Kidney capillary endothelial cell (primary cell): ENCODE results near the gene CAMKMT.

Experiments used
- DNase-seq: peaks from one replicate; pipeline ENCODE4 v3.0.0-alpha.2; 2018; ENCODE audit warnings: low spot score

Gene CAMKMT

DNA sequence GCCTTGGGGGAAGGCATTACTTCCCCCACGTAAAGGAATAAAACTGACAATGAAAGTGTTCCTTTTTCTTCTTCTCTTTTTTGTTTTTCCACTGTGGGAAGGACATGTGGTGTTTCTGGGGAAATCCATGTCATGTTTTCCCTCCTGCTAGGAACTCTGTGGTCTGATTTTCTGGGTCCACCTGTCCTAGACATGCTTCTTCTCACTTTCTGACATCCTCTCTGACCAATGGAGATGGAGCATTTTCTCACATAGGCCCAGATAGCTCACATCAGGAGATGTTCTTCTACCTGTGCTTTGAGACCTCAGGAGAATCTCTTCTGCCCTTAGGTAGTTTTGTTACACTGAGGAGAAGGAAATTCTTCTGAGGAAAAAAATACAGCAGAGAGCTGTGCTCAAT lies 327.8 kb downstream of the CAMKMT start:
- DNase-seq: no peak

DNA sequence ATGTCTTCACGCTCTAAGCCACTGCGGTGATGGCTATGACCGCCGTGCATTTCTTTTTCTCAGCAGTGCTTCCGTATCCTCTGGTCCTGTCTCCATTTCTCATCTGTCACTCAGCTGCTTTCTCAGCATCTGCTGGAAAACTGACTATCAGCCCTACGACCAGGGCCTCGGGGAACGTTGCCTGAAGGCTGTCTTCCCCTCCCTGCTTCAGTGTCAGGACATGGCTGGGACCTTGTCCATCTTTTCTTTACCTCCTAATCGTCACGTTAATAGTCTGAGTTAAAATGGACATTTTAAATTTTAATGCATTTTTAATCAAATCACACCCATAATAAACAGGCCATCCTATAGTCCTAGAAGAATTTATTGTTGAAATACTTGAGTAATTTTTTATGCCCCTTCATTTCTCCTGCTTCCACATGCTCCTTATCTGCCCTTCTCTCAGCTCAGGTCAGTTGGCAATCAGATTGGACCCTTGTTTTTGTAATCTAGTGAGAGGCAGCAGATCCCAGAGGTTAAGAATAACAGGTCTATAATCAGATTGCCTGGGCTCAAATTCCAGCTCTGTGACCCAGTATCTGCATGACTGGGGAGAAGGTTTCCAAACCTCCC lies 329.5 kb downstream of the CAMKMT start:
- no peak for DNase-seq

DNA sequence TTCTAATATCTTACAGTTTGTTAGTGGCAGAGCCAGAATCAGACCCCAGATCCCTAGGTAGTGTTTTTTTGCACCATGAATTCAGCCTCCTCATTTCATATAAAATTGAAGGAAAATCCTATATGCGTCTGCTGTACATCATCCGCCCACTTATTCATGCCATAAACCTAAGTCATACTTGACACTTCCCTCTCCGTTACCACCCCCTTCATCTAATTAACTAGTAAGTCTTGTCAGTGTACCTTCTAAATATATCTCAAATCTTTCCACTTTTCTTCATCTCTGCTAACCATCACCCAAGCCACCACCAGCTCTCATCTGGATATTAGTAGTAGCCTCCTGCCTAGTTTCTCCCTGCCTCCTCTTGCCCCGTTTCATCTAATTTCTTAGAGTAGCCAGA lies 331.1 kb downstream of the CAMKMT start:
- DNase-seq: no peak

DNA sequence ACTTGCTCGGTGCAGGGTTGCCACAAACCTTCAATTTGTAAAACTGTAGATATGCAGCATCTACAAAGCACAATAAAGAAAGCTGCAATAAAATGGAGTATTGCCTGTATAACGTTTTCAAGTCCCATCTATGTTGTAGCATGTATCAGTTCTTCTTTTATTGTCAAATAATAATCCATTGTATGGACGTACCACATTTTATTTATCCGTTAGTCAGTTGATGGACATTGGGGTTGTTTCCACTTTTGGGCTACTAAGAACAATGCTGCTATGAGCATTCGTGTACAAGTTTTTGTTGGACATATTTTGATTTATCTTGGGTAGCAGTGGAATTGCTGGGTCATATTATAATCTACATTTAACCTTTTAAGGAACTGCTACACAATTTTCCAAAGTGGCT lies 339.1 kb downstream of the CAMKMT start:
- DNase-seq: no peak

DNA sequence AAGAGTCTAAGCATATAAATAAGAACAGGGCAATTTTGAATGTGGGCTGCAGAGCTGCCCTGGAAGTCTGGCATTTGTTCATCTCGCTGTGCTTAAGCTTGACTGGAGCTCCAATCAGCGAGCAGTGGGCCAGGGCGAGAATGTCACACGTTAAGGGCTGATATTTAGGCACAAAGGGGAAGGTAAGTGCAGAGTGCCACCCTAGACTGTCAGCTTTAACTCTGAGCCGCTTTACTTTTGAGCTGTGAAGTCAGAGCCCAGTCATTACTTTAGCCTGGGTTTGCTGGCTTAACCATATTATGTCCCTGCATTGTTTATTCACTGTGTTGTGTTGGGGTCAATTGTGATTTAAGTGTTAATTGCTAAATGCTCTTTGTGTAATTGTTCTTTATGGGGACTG lies 343.6 kb downstream of the CAMKMT start:
- no peak for DNase-seq

DNA sequence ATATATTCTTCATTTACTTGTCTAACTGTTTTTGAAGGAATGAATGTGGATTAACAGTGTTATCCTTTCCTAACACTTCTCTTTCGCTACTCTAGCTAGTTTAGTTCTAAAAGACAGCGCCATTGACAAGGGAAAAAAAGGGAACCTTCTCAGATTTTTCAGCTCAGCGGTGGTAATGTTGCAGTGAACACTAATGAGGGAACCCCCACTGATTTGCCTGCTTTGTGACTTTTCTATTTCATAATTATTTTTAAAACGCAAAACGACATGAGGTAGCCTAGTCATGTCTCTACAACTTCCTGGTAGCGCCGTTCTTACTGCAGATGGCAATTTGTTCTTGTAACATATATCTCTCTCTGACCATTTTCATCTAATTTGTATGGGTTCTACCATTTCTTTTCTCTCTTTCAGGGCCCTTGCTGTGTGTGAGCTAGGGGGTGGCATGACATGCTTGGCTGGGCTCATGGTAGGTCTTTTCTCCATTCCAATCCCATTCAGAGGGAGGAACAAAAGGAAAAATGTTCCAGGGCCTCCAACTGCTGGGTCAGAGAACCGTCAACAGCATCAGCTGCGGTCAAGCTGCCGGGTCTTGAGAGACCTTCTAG lies 344.2 kb downstream of the CAMKMT start:
- DNase-seq: no peak

DNA sequence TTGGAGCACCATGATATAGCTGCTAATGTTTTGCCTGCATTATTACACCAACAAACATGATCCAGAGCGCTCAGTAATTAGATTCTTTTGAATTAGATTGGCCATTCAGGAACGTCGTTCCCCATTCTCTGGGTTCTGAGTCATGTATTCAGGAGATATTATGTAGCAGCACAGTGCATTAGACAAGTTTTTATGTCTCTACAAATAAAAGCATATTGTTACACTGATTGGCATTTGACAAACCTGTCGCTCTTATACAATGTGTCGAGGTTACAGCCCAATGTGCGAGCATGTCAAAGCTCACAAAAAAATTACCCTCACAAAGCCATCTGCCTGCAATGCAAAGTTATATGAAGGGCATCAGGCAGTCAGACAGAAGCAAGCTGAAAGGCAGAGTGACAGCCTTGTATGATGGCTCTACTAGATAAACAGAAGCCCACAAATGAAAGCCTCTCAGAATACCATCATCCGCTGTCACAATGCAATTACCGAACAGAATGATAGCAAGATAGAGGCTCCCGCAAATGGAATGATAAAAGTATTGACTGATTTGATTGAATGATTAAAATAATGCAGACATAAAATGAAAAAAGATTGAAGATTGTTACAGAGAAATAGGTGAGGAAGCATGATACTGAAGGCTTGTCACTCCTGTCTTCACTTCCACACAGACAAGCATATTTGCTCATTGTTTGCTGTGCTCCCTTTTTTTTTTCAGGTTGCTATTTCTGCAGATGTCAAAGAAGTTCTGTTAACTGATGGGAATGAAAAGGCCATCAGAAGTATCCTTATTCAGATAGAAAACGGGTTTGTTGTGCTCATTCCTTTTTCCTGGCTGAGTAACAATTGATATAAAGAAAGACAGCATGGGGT lies 345.2 kb downstream of the CAMKMT start:
- DNase-seq: no peak

DNA sequence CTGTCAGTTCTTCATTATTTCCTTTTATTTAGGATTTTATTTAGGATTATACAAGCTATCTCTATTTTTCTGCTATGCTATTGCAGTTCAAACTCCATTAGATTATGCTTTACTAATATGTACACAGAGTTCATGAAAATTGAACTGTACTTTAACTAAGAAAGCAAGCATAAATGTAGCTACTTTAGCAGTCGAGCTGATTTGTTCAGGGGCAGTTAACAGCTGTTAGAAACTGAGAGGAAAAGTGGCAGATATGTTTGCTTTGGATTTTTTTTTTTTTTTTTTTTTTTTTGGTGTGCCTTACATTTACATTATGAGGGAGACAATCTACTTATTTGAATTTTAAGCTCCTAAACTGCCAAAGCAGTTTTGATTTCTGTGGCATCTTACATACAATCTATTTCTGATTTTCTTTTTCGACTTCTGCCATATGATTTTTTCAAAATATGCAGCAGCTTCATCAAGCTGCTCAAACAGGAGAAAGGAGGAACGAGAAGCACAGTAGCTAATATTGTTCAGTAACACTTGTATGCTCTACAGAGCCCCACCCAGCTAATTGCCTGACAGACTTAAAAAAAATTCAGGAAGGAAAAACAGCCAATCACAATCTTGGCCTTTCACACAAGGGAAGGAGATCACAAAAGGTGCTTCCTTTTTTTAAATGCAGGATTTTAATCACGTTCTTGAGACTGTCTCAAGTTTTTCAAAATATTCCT lies 346.4 kb downstream of the CAMKMT start:
- DNase-seq: no peak

DNA sequence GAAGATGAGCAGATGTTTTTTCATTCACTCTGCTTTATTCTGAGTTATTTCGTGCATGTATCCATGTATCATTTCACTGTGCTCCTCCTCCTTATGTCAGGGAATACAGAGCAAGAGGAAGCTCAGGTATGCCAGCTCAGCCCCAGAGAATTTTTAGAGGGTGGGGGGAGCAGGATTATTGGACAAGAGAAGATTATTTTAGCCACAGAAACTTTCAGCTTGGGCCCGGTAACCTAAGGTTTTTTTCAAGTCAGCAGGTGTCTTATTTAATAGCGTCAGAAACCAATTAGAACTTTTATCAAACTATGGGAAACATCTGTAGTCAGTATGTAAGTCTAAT lies 346.9 kb downstream of the CAMKMT start:
- no peak for DNase-seq

DNA sequence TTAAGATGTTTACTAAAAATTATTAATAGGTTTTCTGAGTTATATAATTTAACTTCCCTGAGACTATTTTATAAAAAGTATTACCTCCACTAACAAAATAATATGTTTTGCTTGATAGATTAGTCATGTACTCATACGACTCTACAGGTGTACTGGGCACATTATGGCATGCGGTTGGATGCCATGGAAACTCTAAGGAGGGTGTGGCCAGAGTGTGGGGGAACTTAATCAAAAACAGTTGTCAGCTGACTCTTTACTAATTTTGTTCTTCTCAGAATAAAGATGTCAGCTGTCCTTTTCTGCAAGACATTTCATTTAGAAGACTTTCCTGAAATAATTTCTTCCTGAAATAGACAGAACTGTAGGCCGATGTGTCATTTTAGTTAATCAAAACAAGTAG lies 351.4 kb downstream of the CAMKMT start:
- no peak for DNase-seq

DNA sequence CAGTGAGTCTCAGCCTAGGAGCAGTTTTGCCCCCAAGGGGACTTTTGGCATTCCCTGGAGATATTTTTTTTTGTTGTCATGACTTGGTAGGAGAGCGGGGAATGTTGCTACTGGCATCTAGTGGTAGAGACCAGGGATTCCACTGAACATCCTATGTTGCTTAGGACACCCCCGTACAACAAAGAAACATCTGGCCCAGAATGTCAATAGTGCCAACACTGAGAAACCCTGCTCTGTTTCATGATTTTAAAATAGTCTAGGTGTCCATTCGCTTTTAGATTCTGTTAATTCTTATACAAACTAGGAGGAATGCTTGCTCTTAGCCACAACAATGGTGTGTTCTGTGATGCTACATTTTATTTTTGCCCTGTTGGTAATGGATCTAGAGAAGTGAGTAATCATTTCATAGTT lies 353.9 kb downstream of the CAMKMT start:
- peak; percentile 20 for DNase-seq

DNA sequence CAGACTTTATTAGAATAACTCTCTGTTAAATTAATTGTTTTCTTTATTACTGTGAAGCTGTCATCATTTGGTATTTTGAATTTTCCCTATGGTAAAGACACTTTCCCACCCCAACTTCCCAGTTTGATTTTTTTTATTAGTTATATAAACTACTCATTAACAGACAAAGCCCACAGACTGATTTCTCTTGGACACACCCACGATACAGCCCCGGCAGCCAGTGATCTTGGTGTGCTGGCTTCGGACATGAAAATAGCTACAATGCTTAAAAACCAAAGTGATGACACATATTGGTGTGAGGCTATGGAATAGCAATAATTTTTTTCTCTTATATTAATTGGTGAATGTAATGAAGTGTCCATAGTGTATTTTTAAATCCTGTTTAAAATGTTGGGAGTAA lies 354.4 kb downstream of the CAMKMT start:
- no peak for DNase-seq

DNA sequence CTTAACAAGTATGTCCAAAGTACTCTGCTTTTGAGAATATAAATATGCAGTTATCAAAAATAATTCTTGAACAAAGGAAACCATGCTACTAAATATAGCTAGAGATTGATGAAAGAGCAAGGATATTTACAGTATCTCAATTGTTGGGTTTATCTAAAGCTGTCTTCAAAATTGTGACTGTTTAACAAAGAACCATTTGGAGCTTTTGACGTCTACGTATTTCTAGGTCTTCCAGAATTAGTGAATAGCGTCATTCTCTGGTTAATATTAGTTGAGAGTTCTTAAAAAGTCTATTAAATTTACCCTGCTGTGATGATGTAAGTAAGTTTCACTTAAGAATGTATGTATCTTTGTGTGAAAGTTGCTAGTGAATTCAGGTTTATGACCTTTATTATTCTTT lies 356.7 kb downstream of the CAMKMT start:
- DNase-seq: no peak

DNA sequence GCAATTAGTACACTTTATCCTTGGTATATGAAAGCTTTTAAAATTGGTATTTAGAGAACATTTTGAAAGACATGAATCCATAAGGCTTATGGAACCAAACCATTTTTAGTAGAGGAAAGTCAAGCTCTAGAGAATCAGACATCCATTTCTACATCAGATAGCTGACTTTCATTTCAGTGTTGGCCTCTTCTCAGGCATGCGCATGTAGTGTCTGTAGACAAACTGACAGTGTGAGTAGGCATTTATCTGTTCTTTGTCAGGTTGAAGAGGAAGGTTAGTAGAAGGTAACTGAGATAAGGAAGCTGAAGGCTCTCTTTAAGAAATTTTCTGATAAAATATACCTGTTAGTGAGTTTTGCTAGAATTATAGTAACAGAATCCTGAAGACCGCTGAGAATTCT lies 357.8 kb downstream of the CAMKMT start:
- DNase-seq: no peak

DNA sequence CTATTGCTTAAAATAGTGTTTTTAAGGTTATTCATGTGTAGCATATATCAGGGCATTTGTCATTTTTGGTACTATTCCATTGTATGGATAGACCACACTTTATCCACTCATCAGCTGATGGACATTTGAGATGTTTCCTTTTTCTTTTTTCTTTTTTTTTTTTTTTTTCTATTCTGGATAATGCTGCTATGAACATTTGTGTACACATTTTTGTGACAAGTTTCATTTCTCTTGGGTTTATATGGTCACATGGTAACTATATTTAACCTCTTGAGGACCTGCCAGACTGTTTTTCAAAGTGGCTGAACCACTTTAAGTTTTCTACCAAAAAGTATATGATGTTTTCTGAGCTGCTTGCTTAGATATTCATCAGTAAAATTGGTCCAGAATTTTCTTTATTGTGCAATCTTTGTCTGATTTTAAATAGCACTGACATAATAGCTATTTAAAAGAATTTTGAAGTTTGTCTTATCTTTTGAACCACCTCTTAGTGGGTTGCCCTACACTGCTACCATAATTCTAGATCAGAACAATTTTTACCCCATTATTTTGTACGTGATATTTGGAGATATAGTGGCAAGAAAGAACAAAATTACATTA lies 360.4 kb downstream of the CAMKMT start:
- DNase-seq: no peak

DNA sequence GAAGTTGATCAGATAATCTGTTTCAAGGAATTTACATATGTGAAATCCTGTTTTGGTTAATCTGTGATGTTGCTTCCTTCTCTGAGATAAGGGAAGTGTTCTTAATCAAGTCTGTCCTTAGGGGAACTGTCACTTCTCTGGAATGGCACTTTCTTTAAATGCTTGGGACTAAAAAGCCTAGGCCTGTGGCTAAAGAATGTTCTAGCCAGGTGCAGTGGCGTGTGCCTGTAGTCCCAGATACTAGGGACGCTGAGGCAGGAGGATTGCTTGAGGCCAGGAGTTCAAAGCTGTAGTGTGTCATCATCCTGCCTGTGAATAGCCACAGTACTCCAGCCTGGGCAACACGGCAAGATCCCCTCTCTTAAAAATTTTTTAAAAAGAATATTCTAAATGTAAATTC lies 362.2 kb downstream of the CAMKMT start:
- no peak for DNase-seq

DNA sequence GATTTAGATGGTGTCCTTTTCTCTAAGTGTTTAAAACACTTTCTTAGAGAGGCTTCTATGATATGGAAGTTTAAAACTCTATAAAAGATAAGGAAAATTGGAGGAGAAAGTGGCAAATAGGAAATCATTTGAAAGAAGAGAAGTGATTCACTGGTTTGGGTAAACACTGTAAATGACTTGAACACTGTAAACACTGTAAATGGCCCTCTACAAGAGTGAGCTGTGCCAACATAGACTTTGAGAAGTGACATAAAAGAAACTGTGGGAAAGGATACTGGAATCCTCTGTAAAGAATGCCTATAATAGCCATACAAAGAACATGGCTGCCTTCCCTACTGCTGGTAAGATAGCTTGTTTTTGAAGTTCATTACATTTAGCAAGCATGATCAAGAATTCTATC lies 368.8 kb downstream of the CAMKMT start:
- DNase-seq: no peak

DNA sequence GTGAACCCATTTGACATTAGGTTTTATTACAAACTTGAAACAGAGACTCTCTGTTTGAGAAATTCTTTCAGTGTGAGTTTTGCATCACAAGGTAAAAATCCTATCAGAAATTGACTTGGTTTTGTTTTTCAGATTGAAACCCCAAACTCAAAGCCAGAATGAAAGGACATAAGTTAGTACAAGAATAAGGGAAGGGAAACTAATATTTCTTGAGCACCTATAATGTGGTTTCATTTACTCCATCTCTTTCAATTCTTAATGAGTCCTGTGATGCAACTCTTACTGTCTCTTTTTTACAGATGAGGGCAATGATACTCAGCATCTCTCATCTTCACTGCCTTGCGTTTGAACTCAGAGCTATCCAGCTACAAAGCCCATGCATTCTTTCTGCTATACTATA lies 369.8 kb downstream of the CAMKMT start:
- no peak for DNase-seq

DNA sequence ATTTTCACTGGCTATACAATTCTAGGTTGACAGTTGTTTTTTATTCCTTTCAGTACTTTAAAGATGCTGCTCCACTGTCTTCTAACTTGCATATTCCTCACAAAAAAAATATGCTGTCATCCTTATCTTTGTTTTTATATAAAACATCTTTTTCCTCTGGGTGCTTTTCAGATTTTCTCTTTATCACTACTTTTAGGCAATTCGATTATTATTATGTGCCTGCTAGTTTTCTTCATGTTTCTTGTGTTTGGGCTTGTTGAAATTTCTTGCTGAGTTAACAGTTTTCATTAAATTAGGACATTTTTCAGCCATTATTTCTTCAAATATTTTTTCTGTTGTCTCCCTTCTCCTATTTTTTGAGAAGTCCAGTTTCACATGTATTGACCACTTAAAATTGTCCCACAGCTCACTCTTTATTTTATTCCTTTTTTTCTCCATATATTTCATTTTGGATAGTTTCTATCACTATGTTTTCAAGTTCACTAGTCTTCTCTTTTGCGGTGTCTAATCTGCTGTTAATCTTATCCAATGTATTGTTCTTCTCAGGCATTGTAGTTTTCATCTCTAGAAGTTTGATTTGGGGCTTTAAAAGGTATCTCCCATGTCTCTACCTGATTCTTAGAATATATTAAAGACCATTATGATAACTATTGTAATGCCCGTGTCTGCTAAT lies 374.7 kb downstream of the CAMKMT start:
- no peak for DNase-seq

DNA sequence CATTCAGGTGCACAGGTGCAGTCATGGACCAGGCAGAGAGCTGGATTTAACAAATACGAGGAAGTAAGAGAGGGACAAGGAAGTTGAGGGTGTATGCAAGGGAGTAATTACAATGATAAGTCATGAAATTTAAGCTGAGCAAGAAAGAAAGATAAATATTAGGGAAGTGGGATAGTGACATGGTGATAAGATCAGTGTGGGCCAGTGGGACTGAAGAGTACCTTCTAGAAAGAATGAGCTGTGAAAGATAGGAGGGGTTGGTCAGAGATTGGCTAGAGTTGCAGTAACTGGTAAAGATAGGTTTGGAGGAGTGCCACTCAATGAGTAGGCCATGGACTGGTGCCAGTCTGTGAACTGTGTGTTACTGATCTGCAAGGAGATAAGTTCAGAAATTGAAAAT lies 378.9 kb downstream of the CAMKMT start:
- no peak for DNase-seq

DNA sequence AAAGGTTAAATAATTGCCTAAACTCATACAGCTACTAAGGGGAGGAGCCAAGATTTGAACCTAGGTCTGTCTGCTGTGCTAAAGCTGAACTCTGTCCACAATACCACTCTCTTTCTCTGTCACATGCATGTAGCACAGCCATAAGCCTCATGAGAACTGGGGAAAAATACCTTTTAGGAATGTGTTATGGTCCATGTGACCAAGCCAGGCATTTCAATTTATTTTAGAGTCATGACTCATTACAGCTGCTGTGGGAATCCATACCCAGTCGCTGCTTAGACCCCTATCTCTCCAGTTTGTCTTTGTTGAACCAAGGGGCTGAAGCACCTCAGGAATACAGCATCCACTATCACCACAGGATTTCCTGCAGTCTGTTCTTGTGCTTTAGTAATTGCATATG lies 379.8 kb downstream of the CAMKMT start:
- no peak for DNase-seq

DNA sequence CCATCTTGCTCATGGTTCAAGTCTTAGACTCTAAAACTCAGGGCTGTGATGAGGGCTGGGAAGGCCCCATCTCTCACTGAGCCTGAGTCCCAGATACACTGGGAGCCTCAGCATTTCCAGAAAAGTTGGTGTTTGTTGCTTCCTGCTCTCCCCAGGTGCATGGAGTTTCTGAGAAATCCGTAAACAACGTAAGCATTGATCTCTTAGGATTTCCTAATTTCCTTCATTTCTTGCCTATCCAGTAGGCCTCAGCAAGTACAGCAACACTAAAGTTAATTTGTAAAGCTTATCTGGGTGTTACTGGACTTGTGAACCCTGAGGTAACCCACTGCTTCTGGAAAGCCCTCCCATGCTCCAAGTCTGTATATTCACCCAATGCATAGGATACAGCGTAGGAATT lies 380.3 kb downstream of the CAMKMT start:
- no peak for DNase-seq
